Endothelial cell of umbilical vein (primary cell): Measurements from ENCODE around the gene TSFM. TPM values are rescaled to one million over a fixed set of nuclear protein-coding genes. Genes with fewer than 3 reads are reported as not detected.
A peak's percentile ranks its signal among the peaks of the same experiment; 100 is the strongest.

ENCODE experiments used
- BruUV-seq: library from RNA; stranded (reverse); fragments of 400-500 nt; replicated peaks from 2 replicates; lab custom pipeline; 2021; lab: Mats Ljungman, UMichigan
- CTCF ChIA-PET: fragments of 300-600, 350-600 bp; sonication (Branson Sonifier 250); formaldehyde crosslinking; loops from one replicate; lab custom pipeline; 2021; ENCODE audit warnings: antibody characterized with exemption, inconsistent platforms; lab: Charles Lee
- POLR2A ChIA-PET: fragments of 300-600, 350-600 bp; sonication (Branson Sonifier 250); formaldehyde crosslinking; loops from one replicate; lab custom pipeline; 2021; ENCODE audit warnings: antibody characterized with exemption, inconsistent platforms; lab: Charles Lee
- DNase-seq: peaks from one replicate; pipeline ENCODE4 v3.0.0-alpha.2; 2011; ENCODE audit warnings: low read depth, low spot score
- FAIRE-seq: peaks from 2 replicates; lab custom pipeline; 2011; peaks lifted over from hg19 to GRCh38; lab: Jason Lieb, UNC
- H2AFZ ChIP-seq: 2 replicates; pipeline ENCODE4 v1.6.0; 2012; ENCODE audit warnings: low read depth, low read length, control low read depth, inconsistent platforms
- H3K27ac ChIP-seq: 2 replicates; pipeline ENCODE4 v1.5.1; 2011; ENCODE audit warnings: low read depth, mild to moderate bottlenecking, control low read depth, low read length, moderate library complexity; ENCODE audit not compliant: insufficient read depth
- H3K27me3 ChIP-seq, 2 experiments: 2 replicates each; pipeline versions ENCODE4 v1.6.0 to v1.6.1; 2011; ENCODE audit warnings: low read length in 2 of 2, mixed read lengths in 1 of 2; ENCODE audit not compliant: control insufficient read depth in 2 of 2, insufficient read depth in 2 of 2
- H3K36me3 ChIP-seq, 2 experiments: 2 replicates in 1 of 2; 3 replicates in 1 of 2; pipeline ENCODE4 v1.5.1; 2011; ENCODE audit warnings: low read length in 2 of 2, mild to moderate bottlenecking in 1 of 2, moderate library complexity in 1 of 2; ENCODE audit not compliant: control insufficient read depth in 2 of 2, insufficient read depth in 2 of 2; ENCODE audit errors: extremely low read depth in 1 of 2
- H3K4me1 ChIP-seq: 3 replicates; pipeline ENCODE4 v1.5.1; 2011; ENCODE audit warnings: mild to moderate bottlenecking, low read length; ENCODE audit not compliant: control insufficient read depth, insufficient read depth; ENCODE audit errors: extremely low read depth
- H3K4me2 ChIP-seq: 2 replicates; pipeline ENCODE4 v1.6.1; 2011; ENCODE audit warnings: low read length, control low read depth, mixed read lengths; ENCODE audit not compliant: insufficient read depth
- H3K4me3 ChIP-seq, 3 experiments: fragments of 200-600 bp in 1 of 3; sonication (generic), shearing (Covaris generic) in 1 of 3; replicated peaks in 1 of 3; 2 replicates each; pipeline ENCODE4 v1.5.1; 2011 to 2016; ENCODE audit warnings: control low read depth in 3 of 3, low read length in 3 of 3, mild to moderate bottlenecking in 2 of 3, inconsistent platforms in 1 of 3, low read depth in 1 of 3, moderate library complexity in 1 of 3; ENCODE audit not compliant: insufficient read depth in 1 of 3
- H3K79me2 ChIP-seq: 2 replicates; pipeline ENCODE4 v1.6.0; 2012; ENCODE audit warnings: low read length, inconsistent platforms; ENCODE audit not compliant: control insufficient read depth, insufficient read depth
- H3K9ac ChIP-seq: replicated peaks from 2 replicates; pipeline ENCODE3; 2011; ENCODE audit warnings: low read length, control low read depth; ENCODE audit not compliant: insufficient read depth; ENCODE audit errors: extremely low read depth
- H3K9me1 ChIP-seq: replicated peaks from 3 replicates; pipeline ENCODE4 v1.6.0; 2011; ENCODE audit warnings: mild to moderate bottlenecking, low read length; ENCODE audit not compliant: control insufficient read depth, insufficient read depth; ENCODE audit errors: extremely low read depth
- H3K9me3 ChIP-seq: replicated peaks from 2 replicates; pipeline ENCODE4 v1.5.1; 2012; ENCODE audit warnings: low read length, inconsistent platforms; ENCODE audit not compliant: control insufficient read depth, insufficient read depth
- H4K20me1 ChIP-seq: replicated peaks from 2 replicates; pipeline ENCODE3; 2011; ENCODE audit warnings: mild to moderate bottlenecking, low read length; ENCODE audit not compliant: control insufficient read depth, insufficient read depth; ENCODE audit errors: extremely low read depth
- CTCF ChIP-seq, 2 donors: IDR thresholded peaks; 1 replicate in 1 of 2; 2 replicates in 1 of 2; pipeline ENCODE4 v1.5.1; 2011; ENCODE audit warnings: low read length in 2 of 2, mild to moderate bottlenecking in 2 of 2, moderate library complexity in 2 of 2, control low read depth in 1 of 2, inconsistent platforms in 1 of 2, low read depth in 1 of 2; ENCODE audit not compliant: insufficient read depth in 1 of 2; ENCODE audit errors: extremely low read depth in 1 of 2
- EZH2 ChIP-seq: IDR thresholded peaks from 2 replicates; pipeline ENCODE4 v1.6.1; 2012; ENCODE audit warnings: borderline replicate concordance, low read depth, mild to moderate bottlenecking, moderate library complexity, low read length, inconsistent platforms; ENCODE audit not compliant: severe bottlenecking
- FOS ChIP-seq: IDR thresholded peaks from 2 replicates; pipeline ENCODE4 v1.6.1; 2011; ENCODE audit warnings: mild to moderate bottlenecking, low read length, moderate library complexity, borderline replicate concordance; ENCODE audit not compliant: insufficient read depth
- GATA2 ChIP-seq: IDR thresholded peaks from 2 replicates; pipeline ENCODE4 v1.7.0; 2011; ENCODE audit warnings: low read depth, mild to moderate bottlenecking, moderate library complexity, mixed read lengths, low read length; ENCODE audit not compliant: insufficient read length, insufficient read depth
- JUN ChIP-seq: IDR thresholded peaks from 2 replicates; pipeline ENCODE4 v1.6.1; 2011; ENCODE audit warnings: borderline replicate concordance, low read depth; ENCODE audit not compliant: insufficient read length, insufficient read depth
- MAX ChIP-seq: IDR thresholded peaks from 2 replicates; pipeline ENCODE4 v1.6.1; 2011; ENCODE audit not compliant: insufficient read depth, insufficient read length
- MYC ChIP-seq: IDR thresholded peaks from one replicate; pipeline ENCODE4 v1.6.1; 2011; ENCODE audit warnings: mild to moderate bottlenecking, low read depth, low read length
- POLR2A ChIP-seq: IDR thresholded peaks from 2 replicates; pipeline ENCODE4 v1.6.1; 2012; ENCODE audit warnings: low read depth, mild to moderate bottlenecking, control low read depth, low read length
- POLR2AphosphoS5 ChIP-seq: IDR thresholded peaks from 2 replicates; pipeline ENCODE4 v1.6.1; 2012; ENCODE audit warnings: low read depth, mild to moderate bottlenecking, control low read depth, low read length, moderate library complexity; ENCODE audit not compliant: insufficient read depth
- dilution Hi-C: fragments of 300-500 bp; cut with MboI; formaldehyde crosslinking; loops from one replicate; pipeline ENCODE4 v1.15.0; 2019; ENCODE audit warnings: low sequenced_read_pairs; ENCODE audit not compliant: extremely low pct_ligation_motif_present
- intact Hi-C: fragments of 100-400 bp; cut with micrococcal nuclease; formaldehyde crosslinking; loops from one replicate; pipeline ENCODE4 v1.10.0; 2022
- polyA plus RNA-seq, 4 experiments: library from polyadenylated mRNA; depleted of rRNA in 3 of 4; stranded (reverse) in 3 of 4; unstranded in 1 of 4; fragments of >200 nt; gene quantifications; 2 replicates each; pipeline versions ENCODE4 v1.2.1 to v1.2.3, GENCODE V29; 2011 to 2012; ENCODE audit warnings: missing spikeins in 1 of 4
- total RNA-seq: library from RNA; stranded (reverse); gene quantifications from 2 replicates; pipeline ENCODE4 v1.2.3, GENCODE V29; 2021

TSFM gene
- total and polyA plus RNA-seq, 2 donors (not counting 3 experiments of a cell fraction or from before 2014, with no cell fraction given) = 16.5 to 41.8 TPM

GRCh38 chr12:57845478-57846284 is 63.1 kb downstream of the TSFM start:
- peak overlapping the region; percentile 84 for H3K9ac ChIP-seq
- dilution Hi-C loops = no loop called here
- no peak for TF ChIP-seq MAX
- no peak for TF ChIP-seq GATA2
- TF ChIP-seq JUN = no peak
- no peak for TF ChIP-seq POLR2AphosphoS5
- no peak for TF ChIP-seq POLR2A
- TF ChIP-seq CTCF (IDR thresholded peaks at IDR 0.05; ENCODE audit: extremely low read depth in 1 of 2, insufficient read depth in 1 of 2, low read depth in 1 of 2, low read length in 2 of 2) = no peak
- TF ChIP-seq FOS = no peak
- TF ChIP-seq MYC = no peak
- TF ChIP-seq EZH2 = no peak
- intact Hi-C loops = loop anchor here (1.0 kb wide), 4 partner anchors 8 to 73 kb away; partner anchors contain the start of genes EEF1AKMT3 and METTL1
- H3K4me1 ChIP-seq = peaks cover 33% of the 10 kb centered on the region
- peaks cover 56% of the 10 kb centered on the region for H3K79me2 ChIP-seq
- BruUV-seq = TSS peak; percentile 4
- H3K4me2 ChIP-seq = peak overlapping the region; percentile 83
- H2AFZ ChIP-seq = peak overlapping the region; percentile 53
- peak overlapping the region; percentile 85 for H3K27ac ChIP-seq
- ChIA-PET CTCF (interaction anchor here (0.8 to 4.5 kb wide), 9 partner anchors 9 to 58 kb away, joined by 5 to 27 read pairs (median 13); no protein-coding TSS in a partner anchor), POLR2A (interaction anchor here (1.1 to 2.5 kb wide), 5 partner anchors 9 to 53 kb away, joined by 3 to 13 read pairs (median 8); no protein-coding TSS in a partner anchor)
- DNase-seq (peak; percentile 54), FAIRE-seq (peak; percentile 75)
- no peaks in the 10 kb centered on the region for H3K9me1 ChIP-seq
- no peaks in the 10 kb centered on the region for H3K9me3 ChIP-seq
- H3K36me3 ChIP-seq = no peaks in the 10 kb centered on the region
- peaks cover 0 to 4% of the 10 kb centered on the region in 2 experiments for H3K27me3 ChIP-seq
- H4K20me1 ChIP-seq = peaks cover 13% of the 10 kb centered on the region
- H3K4me3 ChIP-seq = peak overlapping the region; percentile 88 to 100 (median 93)
